Lung (tissue), 12 donors: ENCODE results near the gene CHRNA4. TPM values are rescaled to one million over a fixed set of nuclear protein-coding genes. Genes with fewer than 3 reads are reported as not detected.

Source experiments
- ATAC-seq: fragments of 200-7000 bp; cut with Tn5 transposase; one replicate; pipeline ENCODE4 v1.9.1; 2020; ENCODE audit warnings: moderate number of reproducible peaks; ENCODE audit not compliant: insufficient read depth, low FRiP score
- DNase-seq, 3 donors: peaks; one replicate each; pipeline ENCODE4 v3.0.0-alpha.2; 2013 to 2017
- H3K27ac ChIP-seq, 2 donors: one replicate each; pipeline ENCODE4 v1.5.1; 2013; ENCODE audit warnings: mild to moderate bottlenecking in 2 of 2, moderate library complexity in 2 of 2, control low read depth in 1 of 2, inconsistent platforms in 1 of 2, low read depth in 1 of 2, low read length in 1 of 2
- H3K27me3 ChIP-seq, 3 donors: one replicate each; pipeline ENCODE4 v1.5.1; 2013; ENCODE audit warnings: low read length in 2 of 3; ENCODE audit not compliant: control insufficient read depth in 3 of 3, insufficient read depth in 3 of 3
- H3K36me3 ChIP-seq, 4 donors: one replicate each; pipeline ENCODE4 v1.5.1; 2013; ENCODE audit warnings: low read length in 4 of 4, mild to moderate bottlenecking in 1 of 4, moderate library complexity in 1 of 4; ENCODE audit not compliant: control insufficient read depth in 4 of 4, insufficient read depth in 4 of 4
- H3K4me1 ChIP-seq, 5 donors: one replicate each; pipeline ENCODE4 v1.5.1; 2013; ENCODE audit warnings: low read length in 5 of 5, mild to moderate bottlenecking in 2 of 5, moderate library complexity in 1 of 5; ENCODE audit not compliant: control insufficient read depth in 5 of 5, insufficient read depth in 5 of 5
- H3K4me3 ChIP-seq: one replicate; pipeline ENCODE4 v1.5.1; 2013; ENCODE audit warnings: mild to moderate bottlenecking, control low read depth, moderate library complexity
- H3K9ac ChIP-seq, 2 donors: one replicate each; pipeline ENCODE4 v1.5.1; 2013; ENCODE audit warnings: low read length in 2 of 2, control low read depth in 1 of 2; ENCODE audit not compliant: insufficient read depth in 1 of 2
- H3K9me3 ChIP-seq, 4 donors: one replicate each; pipeline ENCODE4 v1.5.1; 2013; ENCODE audit warnings: low read length in 3 of 4, mild to moderate bottlenecking in 1 of 4, moderate library complexity in 1 of 4; ENCODE audit not compliant: control insufficient read depth in 4 of 4, insufficient read depth in 3 of 4
- CTCF ChIP-seq: IDR thresholded peaks from 2 replicates; pipeline ENCODE4 v1.5.1; 2012; ENCODE audit warnings: mild to moderate bottlenecking; ENCODE audit errors: control extremely low read depth, extremely low read depth
- WGBS, 2 donors: extraction: QIAGEN DNeasy Blood & Tissue Kit; methylation state at CpG; one replicate each; pipeline ENCODE4 v1.1.7; 2013; 5-methylcytosine and 5-hydroxymethylcytosine counted together
- polyA plus RNA-seq, 2 donors: library from polyadenylated mRNA; stranded (reverse); fragments of 200-250 nt; gene quantifications; one replicate each; pipeline ENCODE4 v1.2.1, GENCODE V29; 2013
- total RNA-seq, 2 donors: library from RNA; depleted of rRNA in 1 of 2; stranded (reverse); fragments of >200 nt in 1 of 2; gene quantifications; one replicate each; pipeline ENCODE4 v1.2.1, GENCODE V29; 2014 to 2021
- donor health status: control.
- donor health status: control.
- donor health status: Bipolar disorder and iron deficiency.
- donor health status: healthy.
- donor health status: DM: yes; HTN: yes; CAD: no.

The CHRNA4 gene
- total and polyA plus RNA-seq, 4 donors, result 0.01 to 1.1 (median 0.46) TPM

- Histone ChIP-seq H3K27ac (no peak overlapping the region), H3K27me3 (peaks cover 0 to 10% (median 0%) of the 10 kb centered on the region in 3 donors), H3K36me3 (no peaks in the 10 kb centered on the region), H3K4me3 (no peak overlapping the region), H3K9me3 (peaks cover 0 to 12% (median 0%) of the 10 kb centered on the region in 4 donors), H3K4me1 (peaks cover 0 to 15% (median 0%) of the 10 kb centered on the region in 5 donors), H3K9ac (no peak overlapping the region)
- ATAC-seq (no peak), DNase-seq (peak; percentile 73 to 84 (median 76))
- 24 to 25% methylated on average over 32 of the region's 32 CpGs for WGBS, 2 donors
- no peak for TF ChIP-seq CTCF
Observed at GRCh38 chr20:63394069-63394919, 33.1 kb upstream of the CHRNA4 start.

GRCh38 chr20:63393566-63393965 lies 32.4 kb upstream of the CHRNA4 start:
- no peak for TF ChIP-seq CTCF
- 77 to 90% methylated on average over 16 to 17 of the region's 17 CpGs for WGBS, 2 donors
- H3K36me3 ChIP-seq, result no peaks in the 10 kb centered on the region

GRCh38 chr20:63392465-63393365 lies 31.6 kb upstream of the CHRNA4 start:
- WGBS, 2 donors, result 88 to 91% methylated on average over 15 to 17 of the region's 17 CpGs
- H3K9me3 ChIP-seq, result peaks cover 0 to 16% (median 0%) of the 10 kb centered on the region in 4 donors
- no peaks in the 10 kb centered on the region for H3K36me3 ChIP-seq
- no peak for ATAC-seq
- H3K9ac ChIP-seq, result no peak overlapping the region
- H3K4me1 ChIP-seq, result peaks cover 0 to 15% (median 0%) of the 10 kb centered on the region in 5 donors
- no peak for DNase-seq
- no peak overlapping the region for H3K4me3 ChIP-seq
- no peak overlapping the region for H3K27ac ChIP-seq
- TF ChIP-seq CTCF, result no peak
- H3K27me3 ChIP-seq, result peaks cover 0 to 10% (median 0%) of the 10 kb centered on the region in 3 donors

More at GRCh38 chr20:63393566-63393965, 32.4 kb upstream of the CHRNA4 start:
- Histone ChIP-seq H3K9ac (no peak overlapping the region), H3K4me1 (peaks cover 0 to 15% (median 0%) of the 10 kb centered on the region in 5 donors), H3K9me3 (peaks cover 0 to 12% (median 0%) of the 10 kb centered on the region in 4 donors), H3K4me3 (no peak overlapping the region), H3K27me3 (peaks cover 0 to 10% (median 0%) of the 10 kb centered on the region in 3 donors), H3K27ac (no peak overlapping the region)
- DNase-seq (no peak), ATAC-seq (no peak)
